Erythroblast (primary cell): Measurements from ENCODE around the gene BRSK1.

ENCODE experiments used
- GATA1 ChIP-seq: IDR thresholded peaks from 2 replicates; pipeline ENCODE4 v1.6.1; 2011; ENCODE audit warnings: low read depth, mild to moderate bottlenecking, control low read depth, low read length, moderate library complexity
- POLR2A ChIP-seq: IDR thresholded peaks from 2 replicates; pipeline ENCODE4 v1.6.1; 2011; ENCODE audit warnings: mild to moderate bottlenecking, low read length

- TF ChIP-seq POLR2A (no peak), GATA1 (no peak)
These were observed 28.0 kb downstream of the BRSK1 start for GRCh38 chr19:55311797-55312196.
